HepG2 (cell line): ENCODE results near the gene RPRML. TPM values are rescaled to one million over a fixed set of nuclear protein-coding genes. Genes with fewer than 3 reads are reported as not detected.

Experiments
- MTF1 ChIP-seq: sonication (generic); formaldehyde crosslinking; IDR thresholded peaks from 2 replicates; pipeline ENCODE4 v1.5.0; 2020; ENCODE audit warnings: missing genetic modification reagents
- NR3C1 ChIP-seq: sonication (generic); formaldehyde crosslinking; IDR thresholded peaks from 2 replicates; pipeline ENCODE4 v1.4.0; 2020; ENCODE audit warnings: missing genetic modification reagents
- POLR2AphosphoS5 ChIP-seq: IDR thresholded peaks from 2 replicates; pipeline ENCODE4 v1.6.1; 2012; ENCODE audit warnings: low read depth, low read length
- TBX3 ChIP-seq: fragments of 450-650 bp; IDR thresholded peaks from 2 replicates; pipeline ENCODE4 v1.6.1; 2017; ENCODE audit warnings: antibody characterized with exemption, mild to moderate bottlenecking, inconsistent platforms, borderline replicate concordance
- TOPORS ChIP-seq: sonication (generic); formaldehyde crosslinking; IDR thresholded peaks from 2 replicates; pipeline ENCODE4 v1.8.0; 2023; ENCODE audit warnings: mild to moderate bottlenecking, missing genetic modification reagents
- ZNF274 ChIP-seq: sonication (generic); formaldehyde crosslinking; IDR thresholded peaks from 2 replicates; pipeline ENCODE4 v1.5.1; 2020; ENCODE audit warnings: mild to moderate bottlenecking, missing genetic modification reagents
- ZNF441 ChIP-seq: sonication (generic); formaldehyde crosslinking; IDR thresholded peaks from 2 replicates; pipeline ENCODE4 v1.7.0; 2021; ENCODE audit warnings: missing genetic modification reagents, borderline replicate concordance
- ZNF484 ChIP-seq: sonication (generic); formaldehyde crosslinking; IDR thresholded peaks from 2 replicates; pipeline ENCODE4 v1.5.1; 2020; ENCODE audit warnings: mild to moderate bottlenecking, low read depth, missing genetic modification reagents, borderline replicate concordance
- polyA plus RNA-seq, 8 experiments: library from polyadenylated mRNA; depleted of rRNA in 3 of 8; stranded (reverse) in 7 of 8; unstranded in 1 of 8; fragments of >200 nt; fragmentation: Illumina TruSeq in 4 of 8; extraction: Trizol in 4 of 8; gene quantifications; 2 replicates each; pipeline versions ENCODE4 v1.2.1 to v1.2.3, GENCODE V29; 2011 to 2016; ENCODE audit warnings: low read depth in 4 of 8, missing spikeins in 1 of 8, mixed read lengths in 1 of 8; ENCODE audit not compliant: insufficient read depth in 1 of 8
- total RNA-seq, 5 experiments: library from RNA; depleted of rRNA; stranded (reverse); fragments of >200 nt; fragmentation: Illumina TruSeq; extraction: Trizol; gene quantifications; 2 replicates each; pipeline ENCODE4 v1.2.3, GENCODE V29; 2016; ENCODE audit warnings: low read depth in 1 of 5
- TF ChIP-seq, protein P1 (sequence below), 2 experiments: fragments of 450-650 bp in 1 of 2; sonication (generic) in 1 of 2; formaldehyde crosslinking in 1 of 2; IDR thresholded peaks; 2 replicates each; pipeline versions ENCODE4 v1.6.1 to v1.8.0; 2016 to 2022; ENCODE audit warnings: antibody characterized with exemption in 1 of 2, mild to moderate bottlenecking in 1 of 2, missing genetic modification reagents in 1 of 2
- TF ChIP-seq, protein P2 (sequence below): sonication (generic); formaldehyde crosslinking; IDR thresholded peaks from 2 replicates; pipeline ENCODE4 v1.5.0; 2020; ENCODE audit warnings: mild to moderate bottlenecking, missing genetic modification reagents, borderline replicate concordance
- TF ChIP-seq, protein P3 (sequence below): sonication (generic); formaldehyde crosslinking; IDR thresholded peaks from 2 replicates; pipeline ENCODE4 v1.4.0; 2020; ENCODE audit warnings: missing genetic modification reagents, borderline replicate concordance

Gene RPRML
- total and polyA plus RNA-seq, 2 of the 13 experiments (the other 11 are each of a cell fraction or from before 2014, with no cell fraction given) = not detected

DNA sequence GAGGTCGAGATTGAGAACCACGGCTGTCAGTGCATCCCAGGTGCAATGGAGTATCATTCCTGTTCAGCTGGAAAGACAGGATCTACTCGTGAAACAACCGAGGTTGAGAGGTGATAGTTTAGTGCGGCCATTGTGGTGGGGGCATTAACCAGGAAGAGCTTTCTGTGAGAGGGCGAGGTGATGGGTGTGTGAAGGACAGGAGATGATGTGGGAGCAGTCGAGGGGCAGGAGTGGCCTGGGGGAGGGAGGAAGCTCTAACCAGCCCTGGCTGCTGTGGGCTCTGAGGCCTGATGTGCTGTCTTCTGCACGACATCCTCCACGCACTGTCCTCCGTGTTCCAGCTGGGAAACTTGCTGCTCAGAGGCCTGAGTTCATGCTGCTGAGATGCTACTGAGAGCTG lies 34.1 kb downstream of the RPRML start (continued):
- TF ChIP-seq, protein P1, sequence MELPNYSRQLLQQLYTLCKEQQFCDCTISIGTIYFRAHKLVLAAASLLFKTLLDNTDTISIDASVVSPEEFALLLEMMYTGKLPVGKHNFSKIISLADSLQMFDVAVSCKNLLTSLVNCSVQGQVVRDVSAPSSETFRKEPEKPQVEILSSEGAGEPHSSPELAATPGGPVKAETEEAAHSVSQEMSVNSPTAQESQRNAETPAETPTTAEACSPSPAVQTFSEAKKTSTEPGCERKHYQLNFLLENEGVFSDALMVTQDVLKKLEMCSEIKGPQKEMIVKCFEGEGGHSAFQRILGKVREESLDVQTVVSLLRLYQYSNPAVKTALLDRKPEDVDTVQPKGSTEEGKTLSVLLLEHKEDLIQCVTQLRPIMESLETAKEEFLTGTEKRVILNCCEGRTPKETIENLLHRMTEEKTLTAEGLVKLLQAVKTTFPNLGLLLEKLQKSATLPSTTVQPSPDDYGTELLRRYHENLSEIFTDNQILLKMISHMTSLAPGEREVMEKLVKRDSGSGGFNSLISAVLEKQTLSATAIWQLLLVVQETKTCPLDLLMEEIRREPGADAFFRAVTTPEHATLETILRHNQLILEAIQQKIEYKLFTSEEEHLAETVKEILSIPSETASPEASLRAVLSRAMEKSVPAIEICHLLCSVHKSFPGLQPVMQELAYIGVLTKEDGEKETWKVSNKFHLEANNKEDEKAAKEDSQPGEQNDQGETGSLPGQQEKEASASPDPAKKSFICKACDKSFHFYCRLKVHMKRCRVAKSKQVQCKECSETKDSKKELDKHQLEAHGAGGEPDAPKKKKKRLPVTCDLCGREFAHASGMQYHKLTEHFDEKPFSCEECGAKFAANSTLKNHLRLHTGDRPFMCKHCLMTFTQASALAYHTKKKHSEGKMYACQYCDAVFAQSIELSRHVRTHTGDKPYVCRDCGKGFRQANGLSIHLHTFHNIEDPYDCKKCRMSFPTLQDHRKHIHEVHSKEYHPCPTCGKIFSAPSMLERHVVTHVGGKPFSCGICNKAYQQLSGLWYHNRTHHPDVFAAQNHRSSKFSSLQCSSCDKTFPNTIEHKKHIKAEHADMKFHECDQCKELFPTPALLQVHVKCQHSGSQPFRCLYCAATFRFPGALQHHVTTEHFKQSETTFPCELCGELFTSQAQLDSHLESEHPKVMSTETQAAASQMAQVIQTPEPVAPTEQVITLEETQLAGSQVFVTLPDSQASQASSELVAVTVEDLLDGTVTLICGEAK (IDR thresholded peaks at IDR 0.05) = no peak
- TF ChIP-seq, protein P1 (CRISPR knock-in tag; IDR thresholded peaks at IDR 0.05) = 0 out of 2 replicates have a peak, but pooled peaks have one; percentile 15
- TF ChIP-seq, protein P2, sequence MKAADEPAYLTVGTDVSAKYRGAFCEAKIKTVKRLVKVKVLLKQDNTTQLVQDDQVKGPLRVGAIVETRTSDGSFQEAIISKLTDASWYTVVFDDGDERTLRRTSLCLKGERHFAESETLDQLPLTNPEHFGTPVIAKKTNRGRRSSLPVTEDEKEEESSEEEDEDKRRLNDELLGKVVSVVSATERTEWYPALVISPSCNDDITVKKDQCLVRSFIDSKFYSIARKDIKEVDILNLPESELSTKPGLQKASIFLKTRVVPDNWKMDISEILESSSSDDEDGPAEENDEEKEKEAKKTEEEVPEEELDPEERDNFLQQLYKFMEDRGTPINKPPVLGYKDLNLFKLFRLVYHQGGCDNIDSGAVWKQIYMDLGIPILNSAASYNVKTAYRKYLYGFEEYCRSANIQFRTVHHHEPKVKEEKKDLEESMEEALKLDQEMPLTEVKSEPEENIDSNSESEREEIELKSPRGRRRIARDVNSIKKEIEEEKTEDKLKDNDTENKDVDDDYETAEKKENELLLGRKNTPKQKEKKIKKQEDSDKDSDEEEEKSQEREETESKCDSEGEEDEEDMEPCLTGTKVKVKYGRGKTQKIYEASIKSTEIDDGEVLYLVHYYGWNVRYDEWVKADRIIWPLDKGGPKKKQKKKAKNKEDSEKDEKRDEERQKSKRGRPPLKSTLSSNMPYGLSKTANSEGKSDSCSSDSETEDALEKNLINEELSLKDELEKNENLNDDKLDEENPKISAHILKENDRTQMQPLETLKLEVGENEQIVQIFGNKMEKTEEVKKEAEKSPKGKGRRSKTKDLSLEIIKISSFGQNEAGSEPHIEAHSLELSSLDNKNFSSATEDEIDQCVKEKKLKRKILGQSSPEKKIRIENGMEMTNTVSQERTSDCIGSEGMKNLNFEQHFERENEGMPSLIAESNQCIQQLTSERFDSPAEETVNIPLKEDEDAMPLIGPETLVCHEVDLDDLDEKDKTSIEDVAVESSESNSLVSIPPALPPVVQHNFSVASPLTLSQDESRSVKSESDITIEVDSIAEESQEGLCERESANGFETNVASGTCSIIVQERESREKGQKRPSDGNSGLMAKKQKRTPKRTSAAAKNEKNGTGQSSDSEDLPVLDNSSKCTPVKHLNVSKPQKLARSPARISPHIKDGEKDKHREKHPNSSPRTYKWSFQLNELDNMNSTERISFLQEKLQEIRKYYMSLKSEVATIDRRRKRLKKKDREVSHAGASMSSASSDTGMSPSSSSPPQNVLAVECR = 0 out of 2 replicates have a peak, but pooled peaks have one; percentile 15
- no peak for TF ChIP-seq MTF1 (CRISPR knock-in tag)
- no peak for TF ChIP-seq TOPORS
- TF ChIP-seq ZNF274 (CRISPR knock-in tag) = peak; percentile 64; the same call in 1 of the 2 replicates
- TF ChIP-seq ZNF484 = no peak
- no peak for TF ChIP-seq NR3C1
- TF ChIP-seq, protein P3, sequence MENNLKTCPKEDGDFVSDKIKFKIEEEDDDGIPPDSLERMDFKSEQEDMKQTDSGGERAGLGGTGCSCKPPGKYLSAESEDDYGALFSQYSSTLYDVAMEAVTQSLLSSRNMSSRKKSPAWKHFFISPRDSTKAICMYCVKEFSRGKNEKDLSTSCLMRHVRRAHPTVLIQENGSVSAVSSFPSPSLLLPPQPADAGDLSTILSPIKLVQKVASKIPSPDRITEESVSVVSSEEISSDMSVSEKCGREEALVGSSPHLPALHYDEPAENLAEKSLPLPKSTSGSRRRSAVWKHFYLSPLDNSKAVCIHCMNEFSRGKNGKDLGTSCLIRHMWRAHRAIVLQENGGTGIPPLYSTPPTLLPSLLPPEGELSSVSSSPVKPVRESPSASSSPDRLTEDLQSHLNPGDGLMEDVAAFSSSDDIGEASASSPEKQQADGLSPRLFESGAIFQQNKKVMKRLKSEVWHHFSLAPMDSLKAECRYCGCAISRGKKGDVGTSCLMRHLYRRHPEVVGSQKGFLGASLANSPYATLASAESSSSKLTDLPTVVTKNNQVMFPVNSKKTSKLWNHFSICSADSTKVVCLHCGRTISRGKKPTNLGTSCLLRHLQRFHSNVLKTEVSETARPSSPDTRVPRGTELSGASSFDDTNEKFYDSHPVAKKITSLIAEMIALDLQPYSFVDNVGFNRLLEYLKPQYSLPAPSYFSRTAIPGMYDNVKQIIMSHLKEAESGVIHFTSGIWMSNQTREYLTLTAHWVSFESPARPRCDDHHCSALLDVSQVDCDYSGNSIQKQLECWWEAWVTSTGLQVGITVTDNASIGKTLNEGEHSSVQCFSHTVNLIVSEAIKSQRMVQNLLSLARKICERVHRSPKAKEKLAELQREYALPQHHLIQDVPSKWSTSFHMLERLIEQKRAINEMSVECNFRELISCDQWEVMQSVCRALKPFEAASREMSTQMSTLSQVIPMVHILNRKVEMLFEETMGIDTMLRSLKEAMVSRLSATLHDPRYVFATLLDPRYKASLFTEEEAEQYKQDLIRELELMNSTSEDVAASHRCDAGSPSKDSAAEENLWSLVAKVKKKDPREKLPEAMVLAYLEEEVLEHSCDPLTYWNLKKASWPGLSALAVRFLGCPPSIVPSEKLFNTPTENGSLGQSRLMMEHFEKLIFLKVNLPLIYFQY (CRISPR knock-in tag) = no peak
- TF ChIP-seq TBX3 = no peak
- no peak for TF ChIP-seq ZNF441 (CRISPR knock-in tag)
- 0 out of 2 replicates have a peak, but pooled peaks have one; percentile 4 for TF ChIP-seq POLR2AphosphoS5
